HepG2 (cell line): ENCODE data around the gene PTGIS. TPM values are rescaled to one million over a fixed set of nuclear protein-coding genes. Genes with fewer than 3 reads are reported as not detected.

Experiments
- ATM ChIP-seq: fragments of 450-650 bp; IDR thresholded peaks from 2 replicates; pipeline ENCODE4 v1.7.1; 2017; ENCODE audit warnings: mild to moderate bottlenecking, borderline replicate concordance
- CC2D1A ChIP-seq: sonication (generic); formaldehyde crosslinking; IDR thresholded peaks from 2 replicates; pipeline ENCODE4 v1.8.1; 2023; ENCODE audit warnings: mild to moderate bottlenecking, missing genetic modification reagents
- DNMT1 ChIP-seq: sonication (generic); formaldehyde crosslinking; IDR thresholded peaks from 2 replicates; pipeline ENCODE4 v1.5.1; 2020; ENCODE audit warnings: mild to moderate bottlenecking, missing genetic modification reagents
- ISX ChIP-seq: sonication (generic); formaldehyde crosslinking; conservative IDR thresholded peaks from 2 replicates; pipeline ENCODE4 v1.5.0; 2020; ENCODE audit warnings: missing genetic modification reagents
- KLF11 ChIP-seq: IDR thresholded peaks from 2 replicates; pipeline ENCODE4 v1.6.1; 2016; ENCODE audit warnings: missing compliant biosample characterization
- MAX ChIP-seq: IDR thresholded peaks from 2 replicates; pipeline ENCODE4 v1.6.1; 2012; ENCODE audit warnings: inconsistent platforms
- SIN3A ChIP-seq: IDR thresholded peaks from 2 replicates; pipeline ENCODE4 v1.6.1; 2011; ENCODE audit warnings: low read depth, mild to moderate bottlenecking, control low read depth, low read length, borderline replicate concordance
- SMAD3 ChIP-seq: sonication (generic); formaldehyde crosslinking; IDR thresholded peaks from 2 replicates; pipeline ENCODE4 v1.4.0; 2020; ENCODE audit warnings: missing genetic modification reagents
- SP140L ChIP-seq: sonication (generic); formaldehyde crosslinking; IDR thresholded peaks from 2 replicates; pipeline ENCODE4 v1.4.0; 2020; ENCODE audit warnings: missing genetic modification reagents, borderline replicate concordance
- SP4 ChIP-seq: sonication (generic); formaldehyde crosslinking; IDR thresholded peaks from 2 replicates; pipeline ENCODE4 v1.8.1; 2023; ENCODE audit warnings: mild to moderate bottlenecking, missing genetic modification reagents
- USF2 ChIP-seq, 2 experiments: sonication (generic) in 1 of 2; formaldehyde crosslinking in 1 of 2; IDR thresholded peaks; 2 replicates each; pipeline versions ENCODE4 v1.5.1 to v1.6.1; 2011 to 2020; ENCODE audit warnings: borderline replicate concordance in 1 of 2, low read depth in 1 of 2, low read length in 1 of 2, mild to moderate bottlenecking in 1 of 2, missing genetic modification reagents in 1 of 2, moderate library complexity in 1 of 2
- ZC3H4 ChIP-seq: sonication (generic); formaldehyde crosslinking; IDR thresholded peaks from 2 replicates; pipeline ENCODE4 v1.4.0; 2020; ENCODE audit warnings: missing genetic modification reagents, borderline replicate concordance
- ZFP62 ChIP-seq: sonication (generic); formaldehyde crosslinking; IDR thresholded peaks from 2 replicates; pipeline ENCODE4 v1.4.0; 2020; ENCODE audit warnings: missing genetic modification reagents
- ZNF18 ChIP-seq: sonication (generic); formaldehyde crosslinking; IDR thresholded peaks from 2 replicates; pipeline ENCODE4 v1.8.0; 2022; ENCODE audit warnings: mild to moderate bottlenecking, missing genetic modification reagents; ENCODE audit not compliant: insufficient replicate concordance
- ZNF280D ChIP-seq: sonication (generic); formaldehyde crosslinking; IDR thresholded peaks from 2 replicates; pipeline ENCODE4 v1.5.1; 2020; ENCODE audit warnings: mild to moderate bottlenecking, missing genetic modification reagents
- ZNF337 ChIP-seq: sonication (generic); formaldehyde crosslinking; IDR thresholded peaks from 2 replicates; pipeline ENCODE4 v1.5.1; 2020; ENCODE audit warnings: missing genetic modification reagents, low read depth, mild to moderate bottlenecking, borderline replicate concordance
- ZNF512 ChIP-seq: sonication (generic); formaldehyde crosslinking; IDR thresholded peaks from 2 replicates; pipeline ENCODE4 v1.4.0; 2020; ENCODE audit warnings: mild to moderate bottlenecking, missing genetic modification reagents
- ZNF570 ChIP-seq: sonication (generic); formaldehyde crosslinking; IDR thresholded peaks from 2 replicates; pipeline ENCODE4 v1.4.0; 2020; ENCODE audit warnings: mild to moderate bottlenecking, missing genetic modification reagents, borderline replicate concordance
- ZNF737 ChIP-seq: sonication (generic); formaldehyde crosslinking; IDR thresholded peaks from 2 replicates; pipeline ENCODE4 v1.5.0; 2020; ENCODE audit warnings: missing genetic modification reagents, mild to moderate bottlenecking, borderline replicate concordance
- ZNF850 ChIP-seq: sonication (generic); formaldehyde crosslinking; conservative IDR thresholded peaks from 2 replicates; pipeline ENCODE4 v1.9.0; 2021; ENCODE audit warnings: mild to moderate bottlenecking, missing genetic modification reagents
- ZSCAN21 ChIP-seq: sonication (generic); formaldehyde crosslinking; IDR thresholded peaks from 2 replicates; pipeline ENCODE4 v1.8.0; 2022; ENCODE audit warnings: mild to moderate bottlenecking, missing genetic modification reagents, moderate library complexity, borderline replicate concordance
- polyA plus RNA-seq, 8 experiments: library from polyadenylated mRNA; depleted of rRNA in 3 of 8; stranded (reverse) in 7 of 8; unstranded in 1 of 8; fragments of >200 nt; fragmentation: Illumina TruSeq in 4 of 8; extraction: Trizol in 4 of 8; gene quantifications; 2 replicates each; pipeline versions ENCODE4 v1.2.1 to v1.2.3, GENCODE V29; 2011 to 2016; ENCODE audit warnings: low read depth in 4 of 8, missing spikeins in 1 of 8, mixed read lengths in 1 of 8; ENCODE audit not compliant: insufficient read depth in 1 of 8
- total RNA-seq, 5 experiments: library from RNA; depleted of rRNA; stranded (reverse); fragments of >200 nt; fragmentation: Illumina TruSeq; extraction: Trizol; gene quantifications; 2 replicates each; pipeline ENCODE4 v1.2.3, GENCODE V29; 2016; ENCODE audit warnings: low read depth in 1 of 5

Gene PTGIS
- total and polyA plus RNA-seq, 2 of the 13 experiments (the other 11 are each of a cell fraction or from before 2014, with no cell fraction given): not detected

GRCh38 chr20:49597825-49598395, 30.0 kb upstream of the PTGIS start (continued):
- TF ChIP-seq ZNF18 (CRISPR knock-in tag): no peak
- no peak for TF ChIP-seq SP140L
- TF ChIP-seq ISX (CRISPR knock-in tag): no peak
- TF ChIP-seq ZC3H4 (CRISPR knock-in tag): no peak
- no peak for TF ChIP-seq DNMT1
- TF ChIP-seq ZNF337 (CRISPR knock-in tag): no peak
- TF ChIP-seq SIN3A: no peak
- TF ChIP-seq ZNF570 (CRISPR knock-in tag): no peak
- no peak for TF ChIP-seq MAX
- no peak for TF ChIP-seq ATM
- TF ChIP-seq USF2 (IDR thresholded peaks at IDR 0.05; ENCODE audit: low read depth, low read length): no peak
- no peak for TF ChIP-seq USF2 (CRISPR knock-in tag; IDR thresholded peaks at IDR 0.05; ENCODE audit: borderline replicate concordance)
- no peak for TF ChIP-seq ZFP62 (CRISPR knock-in tag)
- no peak for TF ChIP-seq SP4 (CRISPR knock-in tag)
- TF ChIP-seq CC2D1A: no peak
- no peak for TF ChIP-seq ZNF850 (CRISPR knock-in tag)
- peak; percentile 25; the same call in 1 of the 2 replicates for TF ChIP-seq ZSCAN21 (CRISPR knock-in tag)
- TF ChIP-seq KLF11 (CRISPR knock-in tag): no peak
- peak; percentile 91 for TF ChIP-seq ZNF280D (CRISPR knock-in tag)
- TF ChIP-seq ZNF512 (CRISPR knock-in tag): no peak
- TF ChIP-seq SMAD3: no peak
- TF ChIP-seq ZNF737: 0 out of 2 replicates have a peak, but pooled peaks have one; percentile 52
